ENCODE measurements around the gene MXRA7. TPM values are rescaled to one million over a fixed set of nuclear protein-coding genes. Genes with fewer than 3 reads are reported as not detected.
A peak's percentile ranks its signal among the peaks of the same experiment; 100 is the strongest.

MXRA7 gene
- total RNA-seq, 2 donors from 2014 or later = 76.1 to 285 TPM

GRCh38 chr17:76687298-76688164 lies 23.2 kb downstream of the MXRA7 start:
- WGBS = 60% methylated on average over 26 of the region's 26 CpGs
- Histone ChIP-seq H3K9me3 (no peaks in the 10 kb centered on the region), H3K4me1 (replicated peaks) (no peaks in the 10 kb centered on the region), H3K4me3 (no peak overlapping the region), H3K27me3 (replicated peaks; ENCODE audit: insufficient read depth) (no peaks in the 10 kb centered on the region), H3K36me3 (no peaks in the 10 kb centered on the region), H3K27ac (peak overlapping the region; percentile 62 to 80)
- DNase-seq (ENCODE audit: low spot score) = no peak
- intact Hi-C loops (cut with DNase I) = loop anchor here (5.0 kb wide), 1 partner anchor 40 kb away; the partner anchor contains the start of genes JMJD6 and METTL23
- TF ChIP-seq CTCF (IDR thresholded peaks at IDR 0.05) (no peak), POLR2A (IDR thresholded peaks at IDR 0.05) (no peak), POLR2AphosphoS5 (IDR thresholded peaks at IDR 0.05) (peak; percentile 54)

- no peak for DNase-seq (ENCODE audit: low spot score)
- Histone ChIP-seq H3K27ac (peak overlapping the region; percentile 62 to 80), H3K36me3 (no peaks in the 10 kb centered on the region)
Measured at GRCh38 chr17:76686538-76687297, 24.0 kb downstream of the MXRA7 start.

GRCh38 chr17:76685846-76686245 lies 24.9 kb downstream of the MXRA7 start:
- Histone ChIP-seq H3K36me3 (no peaks in the 10 kb centered on the region), H3K27me3 (replicated peaks; ENCODE audit: insufficient read depth) (no peaks in the 10 kb centered on the region), H3K27ac (no peak overlapping the region), H3K4me3 (no peak overlapping the region), H3K9me3 (no peaks in the 10 kb centered on the region), H3K4me1 (replicated peaks) (no peaks in the 10 kb centered on the region)
- TF ChIP-seq POLR2A (IDR thresholded peaks at IDR 0.05) (no peak), POLR2AphosphoS5 (IDR thresholded peaks at IDR 0.05) (no peak), CTCF (IDR thresholded peaks at IDR 0.05) (no peak)
- DNase-seq (ENCODE audit: low spot score) = no peak
- WGBS = 81% methylated on average over 8 of the region's 8 CpGs
- intact Hi-C loops (cut with DNase I) = loop anchor here (5.0 kb wide), 1 partner anchor 41 kb away; the partner anchor contains the start of genes JMJD6 and METTL23

More at GRCh38 chr17:76686538-76687297, 24.0 kb downstream of the MXRA7 start:
- TF ChIP-seq POLR2A (IDR thresholded peaks at IDR 0.05) = no peak
- TF ChIP-seq CTCF (IDR thresholded peaks at IDR 0.05) = no peak
- TF ChIP-seq POLR2AphosphoS5 (IDR thresholded peaks at IDR 0.05) = no peak
- Histone ChIP-seq H3K4me3 (no peak overlapping the region), H3K9me3 (no peaks in the 10 kb centered on the region), H3K4me1 (replicated peaks) (no peaks in the 10 kb centered on the region), H3K27me3 (replicated peaks; ENCODE audit: insufficient read depth) (no peaks in the 10 kb centered on the region)
- 65% methylated on average over 15 of the region's 15 CpGs for WGBS
- intact Hi-C loops (cut with DNase I) = loop anchor here (5.0 kb wide), 1 partner anchor 41 kb away; the partner anchor contains the start of genes JMJD6 and METTL23

- H3K36me3 ChIP-seq = no peaks in the 10 kb centered on the region
- no peaks in the 10 kb centered on the region for H3K27me3 ChIP-seq (replicated peaks; ENCODE audit: insufficient read depth)
- 73% methylated on average over 12 of the region's 12 CpGs for WGBS
- H3K27ac ChIP-seq = no peak overlapping the region
- H3K4me3 ChIP-seq = no peak overlapping the region
- TF ChIP-seq POLR2AphosphoS5 (IDR thresholded peaks at IDR 0.05) (no peak), POLR2A (IDR thresholded peaks at IDR 0.05) (no peak), CTCF (IDR thresholded peaks at IDR 0.05) (no peak)
- intact Hi-C loops (cut with DNase I) = loop anchor here (5.0 kb wide), 1 partner anchor 42 kb away; the partner anchor contains the start of genes JMJD6 and METTL23
- no peak for DNase-seq (ENCODE audit: low spot score)
- no peaks in the 10 kb centered on the region for H3K4me1 ChIP-seq (replicated peaks)
- no peaks in the 10 kb centered on the region for H3K9me3 ChIP-seq
Measured at GRCh38 chr17:76685366-76685765, 25.4 kb downstream of the MXRA7 start.
